Mononuclear cell (primary cell): ENCODE measurements around the gene FLG2. TPM values are rescaled to one million over a fixed set of nuclear protein-coding genes. Genes with fewer than 3 reads are reported as not detected.
"Not testable (repeated sequence)": the region's sequence is repeated elsewhere in the genome, so short reads cannot be mapped to it uniquely, and the experiment has no call there.

Source experiments
- H3K27me3 ChIP-seq: 2 replicates; pipeline ENCODE4 v1.6.0; 2011; ENCODE audit warnings: low read length, control low read depth; ENCODE audit not compliant: insufficient read depth
- H3K4me1 ChIP-seq: 2 replicates; pipeline ENCODE4 v1.5.1; 2011; ENCODE audit warnings: mild to moderate bottlenecking, low read length, control low read depth; ENCODE audit not compliant: insufficient read depth
- H3K4me3 ChIP-seq: 2 replicates; pipeline ENCODE4 v1.5.1; 2011; ENCODE audit warnings: mild to moderate bottlenecking, low read length, moderate library complexity
- H3K9me3 ChIP-seq: 2 replicates; pipeline ENCODE4 v1.5.1; 2011; ENCODE audit warnings: low read depth, mild to moderate bottlenecking, control low read depth, low read length
- total RNA-seq: library from RNA; depleted of rRNA; stranded (reverse); fragments of >200 nt; gene quantifications from one replicate; pipeline ENCODE4 v1.2.3, GENCODE V29; 2012

Gene FLG2
- total RNA-seq, 1 donor, result not detected

GRCh38 chr1:152347116-152347728 lies 12.6 kb downstream of the FLG2 start:
- H3K4me3 ChIP-seq, result no peak overlapping the region
- no peaks in the 10 kb centered on the region for H3K4me1 ChIP-seq
- H3K27me3 ChIP-seq, result peaks cover 19% of the 10 kb centered on the region
- H3K9me3 ChIP-seq, result no peaks in the 10 kb centered on the region

- H3K9me3 ChIP-seq, result no peaks in the 10 kb centered on the region
- H3K4me3 ChIP-seq, result no peak overlapping the region
- peaks cover 22% of the 10 kb centered on the region for H3K27me3 ChIP-seq
- no peaks in the 10 kb centered on the region for H3K4me1 ChIP-seq
These were observed 15.4 kb downstream of the FLG2 start for GRCh38 chr1:152344438-152344837.

- no peaks in the 10 kb centered on the region for H3K9me3 ChIP-seq
- peaks cover 24% of the 10 kb centered on the region for H3K27me3 ChIP-seq
- no peak overlapping the region for H3K4me3 ChIP-seq
- no peaks in the 10 kb centered on the region for H3K4me1 ChIP-seq
These were observed 16.8 kb downstream of the FLG2 start for GRCh38 chr1:152343006-152343405.

GRCh38 chr1:152335399-152335798 lies 24.4 kb downstream of the FLG2 start:
- Histone ChIP-seq H3K4me1 (no peaks in the 10 kb centered on the region), H3K4me3 (no peak overlapping the region), H3K9me3 (no peaks in the 10 kb centered on the region), H3K27me3 (peaks cover 11% of the 10 kb centered on the region)

- H3K4me1 ChIP-seq, result no peaks in the 10 kb centered on the region
- no peaks in the 10 kb centered on the region for H3K9me3 ChIP-seq
- H3K4me3 ChIP-seq, result no peak overlapping the region
- H3K27me3 ChIP-seq, result no peaks in the 10 kb centered on the region
These were observed 30.9 kb downstream of the FLG2 start for GRCh38 chr1:152328801-152329391.

GRCh38 chr1:152325111-152325510 lies 34.7 kb downstream of the FLG2 start, which contains the start of gene FLG:
FLG (minus strand) TSS chr1:152325239; CDS start chr1:152315456, 9,783 bp downstream.
- no peak within 1 kb of the TSS for H3K4me3 ChIP-seq
- H3K27me3 ChIP-seq, result no peaks in the 10 kb centered on the region
- H3K9me3 ChIP-seq, result no peaks in the 10 kb centered on the region
- H3K4me1 ChIP-seq, result no peaks in the 10 kb centered on the region

- Histone ChIP-seq H3K27me3 (peaks cover 5% of the 10 kb centered on the region), H3K9me3 (no peaks in the 10 kb centered on the region), H3K4me1 (no peaks in the 10 kb centered on the region), H3K4me3 (no peak overlapping the region)
These were observed 45.8 kb downstream of the FLG2 start for GRCh38 chr1:152313970-152314369.

- Histone ChIP-seq H3K4me1 (no peaks in the 10 kb centered on the region), H3K4me3 (no peak overlapping the region), H3K27me3 (peaks cover 3% of the 10 kb centered on the region), H3K9me3 (no peaks in the 10 kb centered on the region)
These were observed 46.4 kb downstream of the FLG2 start for GRCh38 chr1:152313319-152313801.

GRCh38 chr1:152312169-152312568 lies 47.6 kb downstream of the FLG2 start:
- not testable (repeated sequence) for H3K27me3 ChIP-seq, H3K4me3 ChIP-seq, H3K4me1 ChIP-seq, H3K9me3 ChIP-seq

- Histone ChIP-seq H3K9me3 (no peaks in the 10 kb centered on the region), H3K27me3 (no peaks in the 10 kb centered on the region), H3K4me3 (no peak overlapping the region), H3K4me1 (no peaks in the 10 kb centered on the region)
These were observed 49.9 kb downstream of the FLG2 start for GRCh38 chr1:152309955-152310354.

- not testable (repeated sequence) for H3K27me3 ChIP-seq, H3K4me1 ChIP-seq, H3K9me3 ChIP-seq, H3K4me3 ChIP-seq
These were observed 50.4 kb downstream of the FLG2 start for GRCh38 chr1:152309320-152309901.

GRCh38 chr1:152308758-152309157 lies 51.0 kb downstream of the FLG2 start:
- not testable (repeated sequence) for H3K4me1 ChIP-seq, H3K9me3 ChIP-seq, H3K27me3 ChIP-seq, H3K4me3 ChIP-seq

GRCh38 chr1:152307970-152308369 lies 51.8 kb downstream of the FLG2 start:
- not testable (repeated sequence) for H3K4me3 ChIP-seq

GRCh38 chr1:152306123-152306522 lies 53.7 kb downstream of the FLG2 start:
- not testable (repeated sequence) for H3K27me3 ChIP-seq, H3K4me1 ChIP-seq, H3K9me3 ChIP-seq, H3K4me3 ChIP-seq

More at GRCh38 chr1:152307970-152308369, 51.8 kb downstream of the FLG2 start:
- H3K9me3 ChIP-seq, H3K4me1 ChIP-seq, H3K27me3 ChIP-seq: not testable (repeated sequence)

GRCh38 chr1:152304773-152305172 lies 55.0 kb downstream of the FLG2 start:
- H3K27me3 ChIP-seq, H3K4me3 ChIP-seq, H3K9me3 ChIP-seq, H3K4me1 ChIP-seq: not testable (repeated sequence)
